ENCODE results near the gene CARM1. TPM values are rescaled to one million over a fixed set of nuclear protein-coding genes. Genes with fewer than 3 reads are reported as not detected.
"Not testable (repeated sequence)": the region's sequence is repeated elsewhere in the genome, so short reads cannot be mapped to it uniquely, and the experiment has no call there.

The CARM1 gene
- total RNA-seq, 2 donors from 2014 or later: 85.0 to 99.5 TPM

DNA sequence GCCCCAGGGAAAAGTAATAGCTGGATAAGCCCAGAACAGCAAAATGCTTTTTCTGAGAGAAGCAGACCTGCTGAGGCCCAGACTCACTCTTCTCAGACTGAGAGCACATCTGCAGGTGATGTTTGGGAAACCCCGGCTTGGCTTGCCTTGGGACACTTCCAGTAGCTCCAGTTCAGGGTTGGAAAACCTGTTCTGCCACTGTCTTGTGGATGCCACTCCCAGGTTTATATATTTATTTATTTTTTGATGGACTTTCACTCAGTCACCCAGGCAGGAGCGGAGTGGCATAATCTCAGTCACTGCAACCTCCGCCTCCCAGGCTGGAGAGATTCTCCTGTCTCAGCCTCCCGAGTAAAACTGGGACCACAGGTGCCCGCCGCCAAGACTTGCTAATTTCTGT, 81.5 kb downstream of the CARM1 start:
- peaks cover 5% of the 10 kb centered on the region for H3K4me1 Mint-ChIP-seq (ENCODE audit: low read depth)
- DNase-seq: no peak
- no peak overlapping the region for H3K27ac Mint-ChIP-seq
- no peaks in the 10 kb centered on the region for H3K36me3 Mint-ChIP-seq (ENCODE audit: insufficient read depth in 2 of 2)
- H3K9me3 Mint-ChIP-seq: no peaks in the 10 kb centered on the region
- no peaks in the 10 kb centered on the region for H3K27me3 Mint-ChIP-seq (ENCODE audit: low read depth)
- ATAC-seq (replicated peaks in 1 of 2): no peak
- H3K4me3 Mint-ChIP-seq: no peak overlapping the region

DNA sequence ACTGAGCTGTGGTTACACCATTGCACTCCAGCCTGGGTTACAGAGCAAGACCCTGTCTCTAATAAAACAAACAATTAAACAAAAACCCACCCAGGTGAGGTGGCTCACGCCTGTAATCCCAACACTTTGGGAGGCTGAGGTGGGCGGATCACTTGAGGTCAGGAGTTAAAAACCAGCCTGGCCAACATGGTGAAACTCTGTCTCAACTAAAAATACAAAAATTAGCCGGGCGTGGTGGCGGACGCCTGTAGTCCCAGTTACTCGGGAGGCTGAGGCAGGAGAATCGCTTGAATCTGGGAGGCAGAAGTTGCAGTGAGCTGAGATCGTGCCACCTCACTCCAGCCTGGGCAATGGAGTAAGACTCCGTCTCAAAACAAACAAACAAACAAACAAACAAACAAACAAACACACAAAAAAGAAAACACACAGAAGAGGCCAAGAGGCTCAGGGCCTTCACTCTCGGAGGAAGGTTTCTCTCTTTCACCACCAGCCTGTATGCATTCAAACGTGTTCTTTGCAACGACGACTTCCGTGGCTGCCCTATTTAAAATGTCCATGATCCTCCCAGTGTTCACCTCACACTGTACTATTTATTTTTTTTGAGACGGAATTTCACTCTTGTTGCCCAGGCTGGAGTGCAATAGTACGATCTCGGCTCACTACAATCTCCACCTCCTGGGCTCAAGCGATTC, 88.1 kb downstream of the CARM1 start:
- Mint-ChIP-seq H3K4me3 (peak overlapping the region; percentile 92 to 93), H3K4me1 (ENCODE audit: low read depth) (peaks cover 41% of the 10 kb centered on the region)
- not testable (repeated sequence) for H3K36me3 Mint-ChIP-seq (ENCODE audit: insufficient read depth in 2 of 2); DNase-seq; H3K27ac Mint-ChIP-seq; ATAC-seq (replicated peaks in 1 of 2); H3K9me3 Mint-ChIP-seq; H3K27me3 Mint-ChIP-seq (ENCODE audit: low read depth)

DNA sequence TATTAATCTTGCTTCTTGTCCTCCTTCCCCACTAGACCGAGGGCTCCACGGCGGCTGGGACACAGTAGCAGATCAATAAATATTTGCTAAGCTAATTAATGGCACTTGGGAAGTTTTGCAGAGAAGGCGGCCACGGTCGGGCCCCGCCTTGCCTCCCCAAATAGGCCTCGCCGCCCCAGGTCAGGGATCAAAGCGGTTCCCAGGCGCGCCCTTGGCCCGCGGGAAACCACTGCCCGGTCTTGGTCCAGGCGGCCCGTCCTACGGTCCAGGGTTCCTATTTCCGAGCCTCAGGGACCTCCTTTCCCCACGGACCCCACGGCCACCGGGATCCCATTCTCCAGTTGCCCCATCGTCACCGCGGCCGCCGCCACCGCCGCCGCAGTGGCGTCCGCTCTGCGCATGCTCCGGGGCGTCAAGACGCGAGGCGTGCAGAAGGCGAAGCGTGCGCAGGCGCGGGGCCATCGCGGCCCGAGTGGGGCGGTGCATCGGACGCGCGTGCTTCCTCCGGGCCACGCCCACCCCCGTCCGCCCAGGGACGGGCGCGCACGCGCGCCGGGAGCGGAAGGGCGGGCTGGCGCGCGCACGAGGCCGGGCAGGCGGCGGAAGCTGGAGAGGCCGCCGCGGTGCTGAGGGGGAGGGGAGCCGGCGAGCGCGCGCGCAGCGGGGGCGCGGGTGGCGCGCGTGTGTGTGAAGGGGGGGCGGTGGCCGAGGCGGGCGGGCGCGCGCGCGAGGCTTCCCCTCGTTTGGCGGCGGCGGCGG, 89.1 kb downstream of the CARM1 start, which contains the start of gene SMARCA4:
SMARCA4 (plus strand) TSS at position 717 of the 759 bp plus-strand sequence. CDS start 23,122 bp downstream, outside the sequence.
- Mint-ChIP-seq H3K27me3 (ENCODE audit: low read depth) (no peaks in the 10 kb centered on the region), H3K4me3 (peak within 1 kb of the TSS; percentile 93), H3K27ac (peak within 1 kb of the TSS; percentile 93), H3K4me1 (ENCODE audit: low read depth) (peaks cover 46% of the 10 kb centered on the region), H3K36me3 (ENCODE audit: insufficient read depth in 2 of 2) (no peaks in the 10 kb centered on the region), H3K9me3 (no peaks in the 10 kb centered on the region)
- DNase-seq: peak; percentile 98 to 100
- ATAC-seq (replicated peaks in 1 of 2): peak; percentile 78 to 79

DNA sequence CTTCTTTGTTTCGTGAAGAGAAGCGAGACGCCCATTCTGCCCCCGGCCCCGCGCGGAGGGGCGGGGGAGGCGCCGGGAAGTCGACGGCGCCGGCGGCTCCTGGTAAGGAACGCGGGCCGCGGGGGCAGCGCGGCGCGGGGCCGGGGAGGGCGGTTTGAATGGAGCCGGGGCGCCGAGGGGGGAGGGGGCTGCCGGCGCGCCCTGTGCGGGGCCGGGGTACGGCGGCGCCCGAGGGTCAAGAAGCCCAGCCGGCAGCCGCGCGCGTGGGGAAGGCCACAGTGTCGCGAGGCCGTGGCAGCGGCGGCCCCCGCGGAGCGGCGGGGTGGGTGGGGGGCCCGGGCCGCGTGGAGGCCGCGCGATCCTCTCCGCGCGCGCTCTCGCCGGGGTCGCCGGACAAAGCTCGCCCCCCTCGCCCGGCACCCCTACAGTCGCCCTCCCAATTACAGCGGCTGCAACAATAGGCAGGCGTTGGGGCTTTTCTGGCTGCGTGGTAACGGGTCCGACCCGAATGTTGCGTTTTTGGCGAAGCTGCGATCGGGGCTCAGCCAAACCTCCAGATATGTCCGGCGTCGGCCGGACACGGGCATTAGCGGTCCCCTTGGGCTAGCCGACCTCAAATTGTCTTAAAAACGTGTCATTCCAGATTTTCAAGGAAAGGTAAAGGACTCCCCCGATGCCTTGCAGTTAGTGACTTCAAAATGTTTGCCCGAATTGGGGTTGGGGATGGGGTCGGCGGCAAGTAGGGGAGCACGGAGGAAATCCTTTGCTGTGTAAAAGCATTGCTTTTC, 89.9 kb downstream of the CARM1 start:
- Mint-ChIP-seq H3K4me1 (ENCODE audit: low read depth) (peaks cover 50% of the 10 kb centered on the region), H3K27ac (peak overlapping the region; percentile 36), H3K4me3 (peak overlapping the region; percentile 93), H3K27me3 (ENCODE audit: low read depth) (no peaks in the 10 kb centered on the region), H3K36me3 (ENCODE audit: insufficient read depth in 2 of 2) (peaks cover 0 to 2% of the 10 kb centered on the region in 2 donors), H3K9me3 (no peaks in the 10 kb centered on the region)
- DNase-seq (peak in 1 of 2 donors; percentile 80), ATAC-seq (replicated peaks in 1 of 2) (peak; percentile 56 to 58)

DNA sequence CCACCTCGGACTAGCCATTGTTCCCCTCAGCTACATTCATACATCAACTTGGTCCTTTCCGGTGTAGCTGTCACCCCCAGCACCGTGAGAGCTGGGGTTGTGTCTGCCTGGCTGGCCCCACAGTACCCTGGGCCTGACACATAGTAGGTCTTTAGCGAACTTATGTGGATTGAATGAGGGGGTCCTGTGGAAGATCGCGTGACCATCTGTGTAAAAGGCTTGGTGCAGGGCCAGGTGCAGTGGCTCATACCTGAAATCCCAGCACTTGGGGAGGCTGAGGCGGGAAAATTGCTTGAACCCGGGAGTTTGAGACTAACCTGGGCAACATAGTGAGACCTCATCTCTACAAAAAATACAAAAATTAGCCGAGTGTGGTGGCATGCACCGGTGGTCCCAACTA, 91.5 kb downstream of the CARM1 start:
- H3K4me1 Mint-ChIP-seq (ENCODE audit: low read depth): peaks cover 50% of the 10 kb centered on the region
- H3K27ac Mint-ChIP-seq: peak overlapping the region; percentile 90
- H3K9me3 Mint-ChIP-seq: no peaks in the 10 kb centered on the region
- ATAC-seq (replicated peaks in 1 of 2) (no peak), DNase-seq (no peak)
- peak overlapping the region; percentile 80 to 93 for H3K4me3 Mint-ChIP-seq
- H3K36me3 Mint-ChIP-seq (ENCODE audit: insufficient read depth in 2 of 2): peaks cover 0 to 2% of the 10 kb centered on the region in 2 donors
- H3K27me3 Mint-ChIP-seq (ENCODE audit: low read depth): no peaks in the 10 kb centered on the region

DNA sequence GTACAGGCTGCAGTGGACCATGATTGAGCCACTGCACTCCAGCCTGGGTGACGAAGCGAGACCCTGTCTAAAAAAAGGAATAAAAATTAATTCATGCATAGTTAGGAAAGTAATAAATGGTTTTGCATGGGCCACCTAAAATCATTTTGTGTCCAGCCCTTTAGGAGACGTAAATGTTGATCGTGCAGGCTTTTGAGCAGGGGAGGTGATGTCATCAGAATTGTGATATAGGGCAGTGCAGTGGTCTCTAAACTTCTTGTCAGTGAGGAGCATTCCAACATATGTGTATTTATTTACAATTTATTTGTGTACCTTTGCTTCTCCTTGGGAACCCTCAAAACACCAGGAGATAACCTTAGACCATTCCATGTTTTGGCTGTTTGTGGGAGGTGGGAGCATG, 92.5 kb downstream of the CARM1 start:
- peaks cover 0 to 2% of the 10 kb centered on the region in 2 donors for H3K36me3 Mint-ChIP-seq (ENCODE audit: insufficient read depth in 2 of 2)
- DNase-seq: no peak
- peaks cover 59% of the 10 kb centered on the region for H3K4me1 Mint-ChIP-seq (ENCODE audit: low read depth)
- no peak for ATAC-seq (replicated peaks in 1 of 2)
- no peaks in the 10 kb centered on the region for H3K27me3 Mint-ChIP-seq (ENCODE audit: low read depth)
- no peaks in the 10 kb centered on the region for H3K9me3 Mint-ChIP-seq
- peak overlapping the region; percentile 90 for H3K27ac Mint-ChIP-seq
- H3K4me3 Mint-ChIP-seq: peak overlapping the region; percentile 80 to 93

DNA sequence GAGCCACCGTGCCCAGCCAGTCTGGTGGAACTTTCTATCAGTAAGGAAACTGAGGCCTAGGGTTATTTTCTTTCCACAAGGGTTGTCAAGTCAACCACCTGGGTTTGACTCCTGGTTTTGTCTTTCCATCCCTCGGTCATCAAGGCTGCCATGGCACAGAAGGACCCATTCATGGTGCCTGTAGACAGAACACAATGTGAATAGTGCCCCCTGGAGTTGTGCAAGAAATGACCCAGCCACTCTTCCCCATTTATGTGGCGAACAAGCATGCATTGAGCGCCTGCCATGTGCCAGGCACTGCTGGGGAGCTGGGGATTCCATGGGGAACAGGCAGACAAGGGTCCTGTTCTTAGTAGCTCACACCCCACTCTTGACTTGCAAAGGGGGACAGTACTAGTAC, 93.5 kb downstream of the CARM1 start:
- Mint-ChIP-seq H3K27ac (no peak overlapping the region), H3K36me3 (ENCODE audit: insufficient read depth in 2 of 2) (peaks cover 0 to 2% of the 10 kb centered on the region in 2 donors), H3K4me1 (ENCODE audit: low read depth) (peaks cover 57% of the 10 kb centered on the region), H3K9me3 (no peaks in the 10 kb centered on the region), H3K4me3 (peak overlapping the region in 1 of 2 donors; percentile 93), H3K27me3 (ENCODE audit: low read depth) (no peaks in the 10 kb centered on the region)
- ATAC-seq (replicated peaks in 1 of 2): no peak
- no peak for DNase-seq

DNA sequence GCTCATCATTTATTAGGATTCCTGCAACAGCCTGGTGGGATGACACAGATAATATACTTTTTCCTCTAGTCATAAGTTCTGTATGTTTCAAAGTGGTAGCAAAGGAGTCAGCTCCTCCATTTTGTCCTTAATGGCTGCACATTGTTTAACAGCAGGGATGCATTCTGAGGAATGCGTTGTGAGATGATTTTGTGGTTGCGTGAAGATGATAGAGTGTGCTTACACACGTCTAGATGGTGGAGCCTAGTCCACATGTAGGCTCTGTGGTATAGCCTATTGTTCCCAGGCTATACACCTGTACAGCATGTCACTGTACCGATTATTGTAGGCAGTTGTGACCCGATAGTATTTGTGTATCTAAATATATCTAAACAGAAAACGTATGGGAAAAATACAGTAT, 94.0 kb downstream of the CARM1 start:
- Mint-ChIP-seq H3K4me1 (ENCODE audit: low read depth) (peaks cover 60% of the 10 kb centered on the region), H3K27ac (peak overlapping the region; percentile 26), H3K36me3 (ENCODE audit: insufficient read depth in 2 of 2) (peaks cover 0 to 2% of the 10 kb centered on the region in 2 donors), H3K4me3 (no peak overlapping the region), H3K27me3 (ENCODE audit: low read depth) (no peaks in the 10 kb centered on the region), H3K9me3 (no peaks in the 10 kb centered on the region)
- ATAC-seq (replicated peaks in 1 of 2): no peak
- no peak for DNase-seq

DNA sequence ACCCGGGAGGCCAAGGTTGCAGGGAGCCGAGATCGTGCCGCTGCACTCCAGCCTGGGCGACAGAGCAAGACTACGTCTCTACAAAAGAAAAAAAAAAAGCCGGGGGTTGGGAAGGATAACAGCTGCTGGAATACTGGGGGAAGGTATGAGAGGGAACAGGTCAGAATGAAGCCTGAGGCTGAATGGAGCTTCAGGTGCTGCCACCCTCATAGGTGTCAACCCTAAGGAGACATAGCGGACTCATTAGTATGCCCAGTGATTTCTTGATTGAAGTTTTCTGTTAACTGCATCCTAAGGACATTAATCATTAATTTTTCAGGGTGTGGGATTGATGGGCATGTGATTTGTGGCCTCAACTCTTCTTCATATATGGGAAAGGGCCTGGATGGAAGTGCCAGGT, 95.5 kb downstream of the CARM1 start:
- Mint-ChIP-seq H3K9me3 (no peaks in the 10 kb centered on the region), H3K27ac (no peak overlapping the region), H3K36me3 (ENCODE audit: insufficient read depth in 2 of 2) (peaks cover 0 to 2% of the 10 kb centered on the region in 2 donors), H3K4me1 (ENCODE audit: low read depth) (peaks cover 60% of the 10 kb centered on the region), H3K27me3 (ENCODE audit: low read depth) (no peaks in the 10 kb centered on the region), H3K4me3 (no peak overlapping the region)
- ATAC-seq (replicated peaks in 1 of 2) (no peak), DNase-seq (no peak)

DNA sequence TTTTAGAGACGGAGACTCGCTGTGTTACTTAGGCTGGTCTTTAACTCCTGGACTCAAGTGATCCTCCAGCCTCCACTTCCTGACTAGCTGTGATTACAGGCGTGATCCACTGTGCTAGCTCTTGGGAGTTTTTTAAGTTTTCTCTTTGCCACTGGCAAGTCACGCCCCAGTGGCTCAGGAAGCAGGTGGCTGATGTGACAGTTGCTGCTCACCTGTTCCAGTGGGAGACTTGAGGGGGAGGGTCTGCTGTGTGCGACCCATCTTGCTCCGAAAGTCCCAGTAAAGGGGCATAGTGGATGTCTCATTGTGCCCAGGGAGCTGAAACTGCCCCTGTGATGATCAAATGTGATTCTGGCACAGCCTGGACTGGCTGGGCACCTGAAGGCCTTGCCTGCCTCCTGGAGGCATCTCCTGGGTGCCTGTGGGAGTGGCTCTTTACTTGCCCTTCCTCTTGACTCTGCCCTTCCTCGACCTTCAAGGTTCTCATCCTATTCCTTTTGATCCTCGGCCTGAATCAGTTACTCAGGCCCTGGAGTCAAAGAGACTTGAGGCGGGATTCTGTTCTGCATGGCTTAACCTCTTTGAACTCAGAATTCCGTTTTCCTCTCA, 97.3 kb downstream of the CARM1 start:
- ATAC-seq (replicated peaks in 1 of 2): no peak
- Mint-ChIP-seq H3K4me3 (no peak overlapping the region), H3K4me1 (ENCODE audit: low read depth) (peaks cover 44% of the 10 kb centered on the region), H3K27me3 (ENCODE audit: low read depth) (no peaks in the 10 kb centered on the region), H3K27ac (peak overlapping the region; percentile 38), H3K9me3 (no peaks in the 10 kb centered on the region), H3K36me3 (ENCODE audit: insufficient read depth in 2 of 2) (peaks cover 0 to 2% of the 10 kb centered on the region in 2 donors)
- no peak for DNase-seq

DNA sequence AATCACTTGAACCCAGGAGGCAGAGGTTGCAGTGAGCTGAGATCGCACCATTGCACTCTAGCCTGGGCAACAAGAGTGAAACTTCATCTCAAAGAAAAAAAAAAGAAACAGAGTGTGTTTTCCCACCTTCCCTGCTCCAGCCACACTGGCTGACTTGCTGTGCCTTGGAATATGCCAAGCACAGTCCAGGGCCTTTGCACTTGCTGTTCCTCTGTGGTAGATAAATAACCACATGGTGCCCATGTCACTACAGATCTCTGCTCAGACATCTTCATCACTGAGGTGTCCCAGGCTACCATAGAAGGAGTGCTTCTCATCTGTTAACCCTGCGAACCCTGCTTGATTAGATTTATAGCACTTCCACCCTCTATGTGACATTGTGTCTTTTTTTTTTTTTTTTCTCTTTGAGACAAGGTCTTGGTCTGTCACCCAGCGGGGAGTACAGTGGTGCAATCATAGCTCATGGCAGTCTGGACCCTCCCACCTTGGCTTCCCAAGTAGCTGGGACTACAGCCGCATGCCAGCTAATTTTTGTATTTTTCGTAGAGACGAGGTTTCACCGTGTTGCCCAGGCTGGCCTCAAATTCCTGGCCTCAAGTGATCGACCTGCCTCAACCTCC, 99.9 kb downstream of the CARM1 start:
- ATAC-seq (replicated peaks in 1 of 2): no peak
- Mint-ChIP-seq H3K4me1 (ENCODE audit: low read depth) (peaks cover 34% of the 10 kb centered on the region), H3K9me3 (no peaks in the 10 kb centered on the region), H3K27ac (no peak overlapping the region), H3K27me3 (ENCODE audit: low read depth) (no peaks in the 10 kb centered on the region), H3K36me3 (ENCODE audit: insufficient read depth in 2 of 2) (peaks cover 0 to 2% of the 10 kb centered on the region in 2 donors), H3K4me3 (no peak overlapping the region)
- no peak for DNase-seq

All from activated T-cell treated with anti-CD3 and anti-CD28 coated beads, Interleukin-2, amount 50 U/mL, for 72 hours (primary cell).